Subcutaneous abdominal adipose tissue (tissue), 5 donors: ENCODE measurements around the gene BDKRB1.
A peak's percentile ranks its signal among the peaks of the same experiment; 100 is the strongest.

ENCODE experiments used
- H3K27ac ChIP-seq: one replicate; pipeline ENCODE4 v1.7.0; 2013; ENCODE audit warnings: low read depth, mild to moderate bottlenecking, inconsistent platforms, low read length, moderate library complexity
- H3K27me3 ChIP-seq, 5 donors: one replicate each; pipeline ENCODE4 v1.7.0; 2013; ENCODE audit warnings: low read length in 5 of 5, inconsistent platforms in 1 of 5; ENCODE audit not compliant: control insufficient read depth in 5 of 5, insufficient read depth in 4 of 5
- H3K36me3 ChIP-seq, 5 donors: one replicate each; pipeline ENCODE4 v1.7.0; 2013; ENCODE audit warnings: low read length in 5 of 5; ENCODE audit not compliant: control insufficient read depth in 5 of 5, insufficient read depth in 5 of 5
- H3K4me1 ChIP-seq, 5 donors: one replicate each; pipeline ENCODE4 v1.7.0; 2013; ENCODE audit warnings: low read length in 5 of 5, mild to moderate bottlenecking in 3 of 5, moderate library complexity in 1 of 5; ENCODE audit not compliant: control insufficient read depth in 5 of 5, insufficient read depth in 5 of 5
- H3K4me3 ChIP-seq, 5 donors: one replicate each; pipeline ENCODE4 v1.7.0; 2013; ENCODE audit warnings: low read length in 5 of 5, low read depth in 1 of 5
- H3K9ac ChIP-seq, 5 donors: one replicate each; pipeline ENCODE4 v1.7.0; 2013; ENCODE audit warnings: low read length in 5 of 5, mild to moderate bottlenecking in 4 of 5, moderate library complexity in 3 of 5
- H3K9me3 ChIP-seq, 5 donors: one replicate each; pipeline ENCODE4 v1.7.0; 2013; ENCODE audit warnings: low read length in 5 of 5; ENCODE audit not compliant: control insufficient read depth in 5 of 5
- donor health status: healthy.
- donor health status: healthy.
- donor health status: healthy.
- donor health status: healthy.
- donor health status: healthy.

Gene BDKRB1

DNA sequence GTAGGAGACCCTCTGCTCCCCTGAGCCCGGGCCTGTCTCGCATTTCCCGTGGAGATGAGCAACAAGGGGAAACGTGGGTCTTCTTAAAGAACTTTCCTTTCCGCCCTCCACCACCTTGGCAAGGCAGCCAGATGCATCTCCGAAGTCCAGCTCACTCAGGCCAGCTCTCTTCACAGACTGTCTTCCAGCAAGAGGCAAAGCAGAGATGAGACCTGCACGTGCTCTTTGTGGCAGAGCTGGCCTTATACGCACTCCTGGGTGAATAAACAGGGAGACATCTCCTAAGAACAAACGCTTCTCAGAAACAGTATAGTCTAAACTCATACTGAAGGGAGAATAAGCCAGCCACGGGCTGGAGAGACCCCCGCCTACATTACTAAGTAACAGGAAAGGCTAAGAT, 1.3 kb upstream of the BDKRB1 start:
- Histone ChIP-seq H3K36me3 (no peaks in the 10 kb centered on the region), H3K27ac (no peak overlapping the region), H3K4me3 (no peak overlapping the region), H3K9me3 (peaks cover 0 to 3% (median 0%) of the 10 kb centered on the region in 5 donors), H3K9ac (no peak overlapping the region), H3K4me1 (peaks cover 0 to 19% (median 6%) of the 10 kb centered on the region in 5 donors), H3K27me3 (peaks cover 0 to 11% (median 2%) of the 10 kb centered on the region in 5 donors)

DNA sequence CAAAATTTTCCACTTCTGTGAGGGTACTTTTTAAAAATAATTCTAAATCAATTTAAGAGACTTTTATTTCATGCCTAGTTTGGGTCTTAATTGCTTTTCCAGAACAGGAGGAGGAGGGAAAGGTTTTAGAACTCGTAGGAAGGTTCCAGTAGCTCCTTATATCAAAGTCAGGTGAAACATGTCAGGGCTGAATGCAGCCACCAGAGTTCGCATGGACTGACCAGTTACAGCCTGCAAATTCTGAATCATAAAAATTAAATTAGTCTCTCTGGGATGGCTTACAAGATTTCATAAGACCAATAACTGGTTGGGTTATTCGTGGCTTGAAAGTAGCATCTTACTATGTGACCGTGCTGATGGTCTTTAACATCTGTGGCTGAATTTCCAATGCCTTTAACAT, 397 bp downstream of the BDKRB1 start:
- H3K27me3 ChIP-seq: peaks cover 0 to 11% (median 2%) of the 10 kb centered on the region in 5 donors
- peak overlapping the region; percentile 12 for H3K27ac ChIP-seq
- no peak overlapping the region for H3K4me3 ChIP-seq
- peaks cover 0 to 19% (median 6%) of the 10 kb centered on the region in 5 donors for H3K4me1 ChIP-seq
- no peak overlapping the region for H3K9ac ChIP-seq
- H3K9me3 ChIP-seq: peaks cover 0 to 4% (median 0%) of the 10 kb centered on the region in 5 donors
- no peaks in the 10 kb centered on the region for H3K36me3 ChIP-seq

DNA sequence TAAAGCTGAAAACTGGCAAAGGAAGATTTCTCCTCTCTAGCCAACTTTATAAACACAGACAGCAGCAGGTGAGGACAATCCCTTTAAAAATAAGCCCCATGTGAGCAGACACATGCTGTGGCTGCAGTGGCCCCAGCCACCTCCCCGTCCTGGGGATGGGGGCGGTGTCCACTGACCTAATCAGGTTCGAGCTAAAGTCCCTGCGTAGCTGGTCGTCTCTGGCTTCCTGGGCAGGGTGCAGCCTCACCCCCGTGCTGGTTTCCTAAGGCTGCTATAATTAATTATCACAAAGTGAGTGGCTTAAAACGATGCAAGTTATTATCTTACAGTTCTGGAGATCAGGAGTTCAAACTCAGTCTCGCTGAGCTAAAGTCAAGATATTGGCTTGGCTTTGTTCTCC, 1.0 kb downstream of the BDKRB1 start:
- no peak overlapping the region for H3K27ac ChIP-seq
- peaks cover 0 to 19% (median 6%) of the 10 kb centered on the region in 5 donors for H3K4me1 ChIP-seq
- H3K9me3 ChIP-seq: peaks cover 0 to 4% (median 0%) of the 10 kb centered on the region in 5 donors
- H3K27me3 ChIP-seq: peaks cover 0 to 15% (median 5%) of the 10 kb centered on the region in 5 donors
- no peak overlapping the region for H3K4me3 ChIP-seq
- H3K9ac ChIP-seq: no peak overlapping the region
- no peaks in the 10 kb centered on the region for H3K36me3 ChIP-seq

GRCh38 chr14:96257900-96258299, 1.9 kb downstream of the BDKRB1 start:
- Histone ChIP-seq H3K36me3 (no peaks in the 10 kb centered on the region), H3K9me3 (peaks cover 0 to 4% (median 0%) of the 10 kb centered on the region in 5 donors), H3K27ac (no peak overlapping the region), H3K9ac (no peak overlapping the region), H3K4me3 (no peak overlapping the region), H3K27me3 (peaks cover 0 to 16% (median 5%) of the 10 kb centered on the region in 5 donors), H3K4me1 (peaks cover 0 to 19% (median 6%) of the 10 kb centered on the region in 5 donors)

DNA sequence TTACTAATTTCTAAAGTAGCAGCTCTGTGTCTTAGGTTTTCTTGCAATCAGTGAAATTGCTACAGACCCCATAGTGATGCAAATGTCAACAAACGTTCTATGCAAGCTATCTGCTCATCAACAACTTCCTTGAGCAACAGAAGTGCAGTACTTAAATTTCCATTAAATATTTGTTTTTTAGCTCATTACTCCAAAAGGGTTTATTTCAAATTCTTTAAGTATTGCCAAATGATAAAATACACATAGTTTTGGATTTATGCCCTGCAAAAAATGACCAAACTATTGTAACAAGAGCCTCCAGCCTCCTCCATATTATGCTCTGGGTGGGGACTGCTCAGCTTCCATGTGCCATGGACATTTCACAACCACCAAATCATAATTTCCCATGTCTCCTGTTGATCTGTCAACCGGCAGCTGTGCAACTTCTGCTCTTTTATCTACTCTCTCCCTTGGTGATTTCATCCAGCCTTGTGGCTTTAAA, 4.4 kb downstream of the BDKRB1 start:
- Histone ChIP-seq H3K4me3 (no peak overlapping the region), H3K36me3 (no peaks in the 10 kb centered on the region), H3K4me1 (peaks cover 0 to 17% (median 6%) of the 10 kb centered on the region in 5 donors), H3K9me3 (peaks cover 0 to 4% (median 0%) of the 10 kb centered on the region in 5 donors), H3K27me3 (peaks cover 0 to 9% (median 4%) of the 10 kb centered on the region in 5 donors), H3K9ac (no peak overlapping the region), H3K27ac (no peak overlapping the region)

DNA sequence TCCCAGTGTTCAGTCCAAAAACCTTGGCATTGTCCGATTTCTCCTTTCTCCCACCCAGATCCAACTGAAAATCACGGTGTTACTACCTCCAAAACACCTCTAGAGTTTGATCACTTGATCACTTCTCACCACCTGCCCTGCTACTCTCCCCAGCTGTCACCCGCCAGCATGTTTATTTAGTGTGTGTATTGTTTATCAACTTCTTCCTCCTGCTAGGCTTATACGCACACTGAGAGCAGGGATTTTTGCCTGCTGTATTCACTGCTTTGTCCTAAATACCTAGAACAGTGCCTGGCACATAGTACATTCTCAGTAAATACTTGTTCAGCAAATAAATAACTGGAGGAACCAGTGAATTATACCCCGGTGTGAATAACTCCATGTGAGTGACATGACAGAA, 5.0 kb downstream of the BDKRB1 start:
- Histone ChIP-seq H3K36me3 (no peaks in the 10 kb centered on the region), H3K27ac (no peak overlapping the region), H3K4me1 (peaks cover 0 to 10% (median under 1%) of the 10 kb centered on the region in 5 donors), H3K9me3 (peaks cover 0 to 4% (median 0%) of the 10 kb centered on the region in 5 donors), H3K4me3 (no peak overlapping the region), H3K9ac (no peak overlapping the region), H3K27me3 (peaks cover 0 to 9% (median 4%) of the 10 kb centered on the region in 5 donors)

DNA sequence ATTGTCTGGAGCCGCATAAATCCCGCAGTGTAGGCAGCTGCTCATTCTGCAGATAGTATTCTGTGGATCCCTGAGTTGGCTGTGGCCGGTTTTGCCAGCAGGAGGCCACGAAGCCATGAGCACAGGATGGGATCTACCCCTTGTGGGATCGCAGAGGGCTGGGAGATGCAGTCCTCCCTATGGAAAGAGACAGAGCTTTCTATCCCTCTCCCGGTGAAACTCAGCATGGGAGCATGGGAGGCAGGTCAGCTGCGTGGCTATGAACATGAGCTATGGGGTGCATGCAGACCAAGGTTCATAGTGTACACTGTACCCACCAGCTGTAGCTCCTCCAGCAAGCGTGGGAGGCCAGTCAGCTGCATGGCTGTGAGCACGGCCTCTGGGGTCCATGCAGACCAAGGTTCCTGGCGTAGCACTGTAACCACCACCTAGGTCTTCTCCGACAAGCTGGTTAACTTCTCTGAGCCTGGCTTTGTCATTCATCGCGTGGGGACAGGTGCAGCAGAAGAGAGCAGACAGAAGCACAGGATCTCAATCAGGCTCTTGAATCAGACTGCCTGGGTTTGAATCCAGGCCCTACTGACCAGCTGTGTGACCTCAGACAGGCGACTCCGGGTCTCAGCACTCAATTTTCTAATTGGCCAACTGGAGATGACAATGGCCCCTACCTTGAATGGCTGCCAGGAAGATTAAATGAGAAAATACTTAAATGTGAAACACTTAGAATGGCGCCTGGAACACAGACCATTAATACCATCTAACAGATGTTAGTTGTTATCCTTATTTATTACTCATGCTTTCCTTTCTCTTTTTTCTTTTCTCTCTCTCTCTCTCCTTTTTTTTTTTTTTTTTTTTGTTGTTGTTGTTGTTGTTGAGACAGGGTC, 6.0 kb downstream of the BDKRB1 start:
- Histone ChIP-seq H3K36me3 (no peaks in the 10 kb centered on the region), H3K9ac (no peak overlapping the region), H3K27ac (no peak overlapping the region), H3K4me3 (no peak overlapping the region), H3K4me1 (peaks cover 0 to 3% (median 0%) of the 10 kb centered on the region in 5 donors), H3K27me3 (peaks cover under 1 to 8% (median 4%) of the 10 kb centered on the region in 5 donors), H3K9me3 (peaks cover 0 to 4% (median 0%) of the 10 kb centered on the region in 5 donors)

DNA sequence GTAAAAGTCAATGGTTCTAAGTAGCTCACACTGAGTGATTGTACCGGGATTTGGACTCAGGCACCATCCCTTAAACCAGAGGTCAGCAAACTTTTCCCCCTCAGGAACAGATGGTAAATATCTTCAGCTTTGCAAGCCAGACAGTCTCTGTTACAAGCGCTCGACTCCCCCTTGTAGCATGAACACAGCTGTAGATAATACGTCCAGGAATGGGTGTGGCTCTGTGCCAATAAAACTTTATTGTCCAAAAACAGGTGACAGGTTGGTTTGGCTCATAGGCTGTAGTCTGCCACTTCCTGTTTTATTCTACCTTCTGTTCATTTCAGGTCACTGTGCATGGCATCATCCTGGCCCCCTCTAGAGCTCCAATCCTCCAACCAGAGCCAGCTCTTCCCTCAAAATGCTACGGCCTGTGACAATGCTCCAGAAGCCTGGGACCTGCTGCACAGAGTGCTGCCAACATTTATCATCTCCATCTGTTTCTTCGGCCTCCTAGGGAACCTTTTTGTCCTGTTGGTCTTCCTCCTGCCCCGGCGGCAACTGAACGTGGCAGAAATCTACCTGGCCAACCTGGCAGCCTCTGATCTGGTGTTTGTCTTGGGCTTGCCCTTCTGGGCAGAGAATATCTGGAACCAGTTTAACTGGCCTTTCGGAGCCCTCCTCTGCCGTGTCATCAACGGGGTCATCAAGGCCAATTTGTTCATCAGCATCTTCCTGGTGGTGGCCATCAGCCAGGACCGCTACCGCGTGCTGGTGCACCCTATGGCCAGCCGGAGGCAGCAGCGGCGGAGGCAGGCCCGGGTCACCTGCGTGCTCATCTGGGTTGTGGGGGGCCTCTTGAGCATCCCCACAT, 7.6 kb downstream of the BDKRB1 start:
- H3K9me3 ChIP-seq: peaks cover 0 to 4% (median 0%) of the 10 kb centered on the region in 5 donors
- peaks cover 4 to 15% (median 4%) of the 10 kb centered on the region in 5 donors for H3K27me3 ChIP-seq
- H3K4me1 ChIP-seq: peaks cover 0 to 14% (median 5%) of the 10 kb centered on the region in 5 donors
- H3K27ac ChIP-seq: no peak overlapping the region
- no peak overlapping the region for H3K9ac ChIP-seq
- H3K4me3 ChIP-seq: peak overlapping the region in 1 of 5 donors; percentile 16
- no peaks in the 10 kb centered on the region for H3K36me3 ChIP-seq

DNA sequence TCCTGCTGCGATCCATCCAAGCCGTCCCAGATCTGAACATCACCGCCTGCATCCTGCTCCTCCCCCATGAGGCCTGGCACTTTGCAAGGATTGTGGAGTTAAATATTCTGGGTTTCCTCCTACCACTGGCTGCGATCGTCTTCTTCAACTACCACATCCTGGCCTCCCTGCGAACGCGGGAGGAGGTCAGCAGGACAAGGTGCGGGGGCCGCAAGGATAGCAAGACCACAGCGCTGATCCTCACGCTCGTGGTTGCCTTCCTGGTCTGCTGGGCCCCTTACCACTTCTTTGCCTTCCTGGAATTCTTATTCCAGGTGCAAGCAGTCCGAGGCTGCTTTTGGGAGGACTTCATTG, 8.2 kb downstream of the BDKRB1 start:
- Histone ChIP-seq H3K36me3 (no peaks in the 10 kb centered on the region), H3K4me1 (peaks cover 0 to 20% (median 11%) of the 10 kb centered on the region in 5 donors), H3K4me3 (no peak overlapping the region), H3K27me3 (peaks cover 4 to 19% (median 4%) of the 10 kb centered on the region in 5 donors), H3K27ac (no peak overlapping the region), H3K9me3 (peaks cover 0 to 4% (median 0%) of the 10 kb centered on the region in 5 donors), H3K9ac (no peak overlapping the region)
